K562 (cell line): Measurements from ENCODE around the gene UBXN6. TPM values are rescaled to one million over a fixed set of nuclear protein-coding genes. Genes with fewer than 3 reads are reported as not detected.
A peak's percentile ranks its signal among the peaks of the same experiment; 100 is the strongest.

Experiments used
- ATAC-seq: fragments of 200-7000 bp; cut with Tn5 transposase; 3 replicates; pipeline ENCODE4 v1.9.1; 2020; ENCODE audit warnings: moderate library complexity
- BruUV-seq: library from RNA; stranded (reverse); fragments of 400-500 nt; replicated peaks from 2 replicates; lab custom pipeline; 2021; lab: Mats Ljungman, UMichigan
- CTCF ChIA-PET: fragments of 300-600 bp; formaldehyde crosslinking; extraction: SDS; loops from one replicate; lab custom pipeline; 2021; ENCODE audit warnings: low intra/inter-chr PET ratio; lab: Yijun Ruan, JAX
- POLR2A ChIA-PET: fragments of 300-600, 350-650 bp; sonication (Branson Sonifier 250); formaldehyde crosslinking; extraction: SDS; loops from one replicate; lab custom pipeline; 2021; ENCODE audit warnings: antibody characterized with exemption, inconsistent platforms; lab: Yijun Ruan, JAX
- DNase-seq, 4 experiments: peaks; one replicate each; pipeline versions ENCODE4 v3.0.0 to v3.0.0-alpha.2; 2011 to 2018; ENCODE audit warnings: low spot score in 3 of 4, mixed read lengths in 3 of 4; ENCODE audit errors: extremely low read depth in 1 of 4
- FAIRE-seq: peaks from 2 replicates; lab custom pipeline; 2011; peaks lifted over from hg19 to GRCh38; lab: Jason Lieb, UNC
- H2AFZ ChIP-seq: 2 replicates; pipeline ENCODE4 v1.6.0; 2011; ENCODE audit warnings: low read depth, low read length, control low read depth, inconsistent platforms
- H3K27ac ChIP-seq: fragments of 200-600 bp; 3 replicates; pipeline ENCODE4 v1.8.0; 2011; ENCODE audit warnings: low read depth, mild to moderate bottlenecking, control low read depth, inconsistent platforms, low read length, moderate library complexity, mixed read lengths; ENCODE audit errors: extremely low read depth
- H3K27me3 ChIP-seq, 2 experiments: fragments of 300-600 bp in 1 of 2; 2 replicates in 1 of 2; 3 replicates in 1 of 2; pipeline versions ENCODE4 v1.6.0 to v1.8.0; 2011; ENCODE audit warnings: inconsistent platforms in 2 of 2, low read length in 2 of 2, mild to moderate bottlenecking in 1 of 2, mixed read lengths in 1 of 2, moderate library complexity in 1 of 2; ENCODE audit not compliant: control insufficient read depth in 2 of 2, insufficient read depth in 2 of 2
- H3K36me3 ChIP-seq: fragments of 300-600 bp; 3 replicates; pipeline ENCODE4 v1.8.0; 2011; ENCODE audit warnings: mild to moderate bottlenecking, low read length, inconsistent platforms; ENCODE audit not compliant: control insufficient read depth, insufficient read depth
- H3K4me1 ChIP-seq, 2 experiments: fragments of 200-600 bp in 1 of 2; replicated peaks in 1 of 2; 2 replicates in 1 of 2; 3 replicates in 1 of 2; pipeline versions ENCODE4 v1.5.1 to v1.8.0; 2011; ENCODE audit warnings: inconsistent platforms in 2 of 2, low read length in 2 of 2, mild to moderate bottlenecking in 1 of 2, mixed read lengths in 1 of 2, moderate library complexity in 1 of 2; ENCODE audit not compliant: control insufficient read depth in 2 of 2, insufficient read depth in 2 of 2
- H3K4me2 ChIP-seq: 2 replicates; pipeline ENCODE4 v1.6.1; 2011; ENCODE audit warnings: low read length, control low read depth, inconsistent platforms, mixed read lengths; ENCODE audit not compliant: insufficient read depth
- H3K4me3 ChIP-seq: fragments of 200-600 bp; sonication (generic), shearing (Covaris generic); 2 replicates; pipeline ENCODE4 v1.5.1; 2016; ENCODE audit warnings: control low read depth, inconsistent platforms
- H3K79me2 ChIP-seq: fragments of 200-600 bp; 3 replicates; pipeline ENCODE4 v1.8.0; 2011; ENCODE audit warnings: low read length, inconsistent platforms; ENCODE audit not compliant: control insufficient read depth, insufficient read depth
- H3K9ac ChIP-seq, 2 experiments: 2 replicates each; pipeline versions ENCODE4 v1.6.0 to v1.6.1; 2011; ENCODE audit warnings: low read depth in 2 of 2, low read length in 2 of 2, control low read depth in 1 of 2, inconsistent platforms in 1 of 2, mild to moderate bottlenecking in 1 of 2, mixed read lengths in 1 of 2; ENCODE audit not compliant: insufficient read depth in 1 of 2
- H3K9me1 ChIP-seq: one replicate; pipeline ENCODE4 v1.6.0; 2011; ENCODE audit warnings: inconsistent platforms, mild to moderate bottlenecking, low read length, moderate library complexity; ENCODE audit not compliant: control insufficient read depth, insufficient read depth
- H3K9me3 ChIP-seq: replicated peaks from 2 replicates; pipeline ENCODE4 v1.5.1; 2011; ENCODE audit warnings: low read depth, low read length, inconsistent platforms; ENCODE audit not compliant: control insufficient read depth, insufficient read depth
- H4K20me1 ChIP-seq: replicated peaks from 2 replicates; pipeline ENCODE4 v1.6.1; 2011; ENCODE audit warnings: low read length, inconsistent platforms, mixed read lengths; ENCODE audit not compliant: control insufficient read depth, insufficient read depth
- CBFA2T2 ChIP-seq: fragments of 450-650 bp; conservative IDR thresholded peaks from 2 replicates; pipeline ENCODE4 v1.6.1; 2017; ENCODE audit warnings: mild to moderate bottlenecking
- IRF2 ChIP-seq: sonication (generic); formaldehyde crosslinking; IDR thresholded peaks from 2 replicates; pipeline ENCODE4 v1.8.1; 2022; ENCODE audit warnings: mild to moderate bottlenecking, missing genetic modification reagents
- PCBP1 ChIP-seq: fragments of 200-400 bp; formaldehyde crosslinking; IDR thresholded peaks from 2 replicates; pipeline ENCODE4 v1.6.1; 2018; ENCODE audit warnings: mild to moderate bottlenecking, low read depth, low read length; ENCODE audit not compliant: poor library complexity, severe bottlenecking
- RAD51 ChIP-seq: fragments of 450-650 bp; IDR thresholded peaks from 2 replicates; pipeline ENCODE4 v1.7.1; 2016; ENCODE audit warnings: low read depth, mild to moderate bottlenecking, borderline replicate concordance
- RBFOX2 ChIP-seq: fragments of 200-400 bp; formaldehyde crosslinking; IDR thresholded peaks from 2 replicates; pipeline ENCODE4 v1.6.1; 2017; ENCODE audit warnings: low read depth, mild to moderate bottlenecking, low read length, moderate library complexity
- RBM22 ChIP-seq: fragments of 200-400 bp; formaldehyde crosslinking; IDR thresholded peaks from 2 replicates; pipeline ENCODE4 v1.6.1; 2018; ENCODE audit warnings: low read length, low read depth; ENCODE audit not compliant: poor library complexity, severe bottlenecking
- WGBS: fragments of 100-300 bp; shearing (Covaris generic); methylation state at CpG from one replicate; pipeline ENCODE4 v1.1.6; 2016; ENCODE audit warnings: low coverage, mixed read lengths; ENCODE audit not compliant: insufficient coverage; ENCODE audit errors: missing lambda C conversion rate; 5-methylcytosine and 5-hydroxymethylcytosine counted together
- in situ Hi-C: fragments of 300-500 bp; cut with MboI; formaldehyde crosslinking; loops from 4 replicates; pipeline ENCODE4 v1.15.0; 2018; ENCODE audit warnings: inconsistent platforms, mixed read lengths
- intact Hi-C: fragments of 100-400 bp; cut with micrococcal nuclease; formaldehyde crosslinking; loops from 2 replicates; pipeline ENCODE4 v1.14.2; 2022
- polyA plus RNA-seq, 8 experiments: library from polyadenylated mRNA; depleted of rRNA in 4 of 8; stranded (reverse) in 5 of 8; unstranded in 3 of 8; fragments of >200 nt; fragmentation: Nextera tagmentation in 2 of 8; fragmentation: Illumina TruSeq in 1 of 8; extraction: Ambion mirVana in 2 of 8; extraction: Trizol in 1 of 8; gene quantifications; 2 replicates each; pipeline versions ENCODE4 v1.2.1 to v1.2.3, GENCODE V29; 2011 to 2014; ENCODE audit warnings: inconsistent platforms in 1 of 8, missing spikeins in 1 of 8
- total RNA-seq, 7 experiments: library from RNA; depleted of rRNA in 6 of 7; stranded (reverse); fragments of >200 nt in 6 of 7; fragmentation: Illumina TruSeq in 2 of 7; extraction: Trizol in 2 of 7; gene quantifications; 2 replicates each; pipeline versions ENCODE4 v1.2.1 to v1.2.3, GENCODE V29; 2011 to 2021; ENCODE audit warnings: low replicate concordance in 1 of 7
- TF ChIP-seq, protein P1 (sequence below): sonication (generic); formaldehyde crosslinking; IDR thresholded peaks from 2 replicates; pipeline ENCODE4 v1.9.0; 2022; ENCODE audit warnings: mild to moderate bottlenecking, missing genetic modification reagents

Gene UBXN6
- total and polyA plus RNA-seq, 9 of the 15 experiments (the other 6 are each of a cell fraction or from before 2014, with no cell fraction given) = 0.48 to 90.2 (median 29.5) TPM

DNA sequence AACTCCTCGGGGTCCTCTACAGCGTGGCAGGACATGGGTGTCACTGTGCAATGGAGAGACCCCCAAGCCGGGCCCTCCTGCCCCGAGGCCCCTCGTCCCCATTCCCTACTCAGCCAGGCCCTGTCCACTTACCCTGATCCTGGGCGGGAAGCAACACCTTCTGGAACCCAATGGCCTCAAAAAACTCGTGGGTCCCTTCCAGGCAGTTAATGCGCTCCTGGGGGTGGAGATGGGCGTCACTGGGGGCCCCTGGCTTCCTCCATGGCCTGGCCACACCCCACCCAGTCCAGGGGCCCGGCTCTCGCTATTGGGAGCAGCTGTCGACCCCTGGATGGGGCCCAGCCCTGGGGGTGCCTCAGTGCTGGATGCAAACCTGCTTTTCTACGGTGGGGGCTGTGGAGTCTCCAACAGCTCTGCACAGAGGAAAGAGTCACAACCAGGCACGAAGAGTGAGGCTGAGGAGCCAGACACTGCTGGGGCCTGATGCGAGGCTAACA is 10.8 kb downstream of the UBXN6 start:
- FAIRE-seq = no peak

More for the DNA sequence above, 10.8 kb downstream of the UBXN6 start:
- Histone ChIP-seq H3K4me2 (no peak overlapping the region), H3K4me1 (peaks cover 0 to 68% of the 10 kb centered on the region in 2 experiments; a peak in 3 of 5 replicates), H2AFZ (no peak overlapping the region), H3K27me3 (no peaks in the 10 kb centered on the region), H3K9ac (no peak overlapping the region), H3K9me1 (no peaks in the 10 kb centered on the region), H3K27ac (no peak overlapping the region), H3K36me3 (peaks cover 96% of the 10 kb centered on the region; the same call in 2 of the 3 replicates), H4K20me1 (no peaks in the 10 kb centered on the region; the same call in 1 of the 2 replicates), H3K9me3 (no peaks in the 10 kb centered on the region), H3K4me3 (no peak overlapping the region), H3K79me2 (no peaks in the 10 kb centered on the region)
- ChIA-PET CTCF (no interaction called here), POLR2A (interaction anchor here (1.0 to 7.4 kb wide), 3 partner anchors 9 to 24 kb away, joined by 3 to 60 read pairs (median 4); no protein-coding TSS in a partner anchor)
- no TSS peak for BruUV-seq
- DNase-seq (no peak), ATAC-seq (no peak)
- intact Hi-C loops (no loop called here), in situ Hi-C loops (no loop called here)
- TF ChIP-seq, protein P1, sequence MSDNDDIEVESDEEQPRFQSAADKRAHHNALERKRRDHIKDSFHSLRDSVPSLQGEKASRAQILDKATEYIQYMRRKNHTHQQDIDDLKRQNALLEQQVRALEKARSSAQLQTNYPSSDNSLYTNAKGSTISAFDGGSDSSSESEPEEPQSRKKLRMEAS (CRISPR knock-in tag) = no peak
- TF ChIP-seq IRF2 (CRISPR knock-in tag) (no peak), RAD51 (no peak), PCBP1 (peak; percentile 1), RBM22 (peak; percentile 17), CBFA2T2 (no peak), RBFOX2 (0 out of 2 replicates have a peak, but pooled peaks have one; percentile 2)
- WGBS = 81% methylated on average over 15 of the region's 15 CpGs
